ENCODE results near the gene SGMS1.
"Not testable (repeated sequence)": the region's sequence is repeated elsewhere in the genome, so short reads cannot be mapped to it uniquely, and the experiment has no call there.

GRCh38 chr10:50549186-50549585 lies 74.6 kb downstream of the SGMS1 start:
- TF ChIP-seq CTCF, EP300, POLR2A, POLR2AphosphoS5 (IDR thresholded peaks at IDR 0.05): not testable (repeated sequence)
